ENCODE data around the gene AMELX. TPM values are rescaled to one million over a fixed set of nuclear protein-coding genes. Genes with fewer than 3 reads are reported as not detected.

AMELX gene
- total and polyA plus RNA-seq, 2 of the 8 experiments (the other 6 are each of a cell fraction or from before 2014, with no cell fraction given): not detected

- TF ChIP-seq NRF1 (IDR thresholded peaks at IDR 0.05; ENCODE audit: low read depth, low read length): no peak
- no peak for TF ChIP-seq BACH1 (IDR thresholded peaks at IDR 0.05; ENCODE audit: low read length)
- no peak for TF ChIP-seq EGR1 (IDR thresholded peaks at IDR 0.05; ENCODE audit: borderline replicate concordance, low read depth, low read length)
- TF ChIP-seq POLR2A (IDR thresholded peaks at IDR 0.05; ENCODE audit: control extremely low read depth in 1 of 2, low read depth in 2 of 2, low read length in 2 of 2): no peak
- TF ChIP-seq BCL11A (IDR thresholded peaks at IDR 0.05; ENCODE audit: low read depth in 2 of 2, low read length in 2 of 2): no peak
- no peak for TF ChIP-seq TAF7 (optimal IDR thresholded peaks at IDR 0.05; ENCODE audit: borderline replicate concordance, low read depth, low read length)
- TF ChIP-seq CHD1 (IDR thresholded peaks at IDR 0.05; ENCODE audit: low read depth, low read length): no peak
- TF ChIP-seq RXRA (IDR thresholded peaks at IDR 0.05; ENCODE audit: insufficient read depth, low read depth, low read length): no peak
- no peak for TF ChIP-seq GTF2F1 (IDR thresholded peaks at IDR 0.05; ENCODE audit: borderline replicate concordance, low read depth, low read length)
- TF ChIP-seq JUN (IDR thresholded peaks at IDR 0.05; ENCODE audit: low read depth, low read length): no peak
These were observed 2.7 kb upstream of the AMELX start (continued) for GRCh38 chrX:11290416-11291102.
